ENCODE results near the gene MECR. TPM values are rescaled to one million over a fixed set of nuclear protein-coding genes. Genes with fewer than 3 reads are reported as not detected.
A peak's percentile ranks its signal among the peaks of the same experiment; 100 is the strongest.

Gene MECR
- polyA plus RNA-seq, 1 of the 3 experiments (the other 2 are of a cell fraction) = 38.3 TPM

- Histone ChIP-seq H3K4me3 (ENCODE audit: low read depth in 2 of 2, low read length in 1 of 2) (no peak overlapping the region), H3K9me3 (no peaks in the 10 kb centered on the region), H3K9me2 (no peaks in the 10 kb centered on the region), H3K4me2 (peak overlapping the region; percentile 26; the same call in 1 of the 2 replicates), H3K27me3 (ENCODE audit: insufficient read depth) (no peaks in the 10 kb centered on the region), H2AFZ (ENCODE audit: low read depth) (no peak overlapping the region), H3K9ac (no peak overlapping the region), H3K27ac (ENCODE audit: low read depth in 2 of 2, low read length in 1 of 2) (no peak overlapping the region), H3K79me2 (ENCODE audit: insufficient read depth) (no peaks in the 10 kb centered on the region), H4K20me1 (ENCODE audit: insufficient read depth) (no peaks in the 10 kb centered on the region), H3K4me1 (ENCODE audit: control insufficient read depth in 1 of 2, insufficient read depth in 2 of 2, low read depth in 1 of 2, low read length in 1 of 2) (peaks cover 6 to 71% of the 10 kb centered on the region in 2 experiments; a peak in 2 of 4 replicates), H3K36me3 (replicated peaks in 1 of 2; ENCODE audit: control insufficient read depth in 1 of 2, insufficient read depth in 2 of 2, low read length in 1 of 2) (no peaks in the 10 kb centered on the region), H3F3A (replicated peaks; ENCODE audit: insufficient read depth) (no peaks in the 10 kb centered on the region)
- CTCF ChIA-PET = interaction anchor here (1.0 to 5.1 kb wide), 8 partner anchors 15 to 873 kb away, joined by 3 to 23 read pairs (median 4); no protein-coding TSS in a partner anchor
- 40% methylated on average over 3 of the region's 3 CpGs for WGBS (ENCODE audit: low lambda C conversion rate)
- POLR2A ChIA-PET = no interaction called here
- no peak for DNase-seq
- TF ChIP-seq NFIC (IDR thresholded peaks at IDR 0.05; ENCODE audit: borderline replicate concordance) (peak; percentile 25; the same call in 1 of the 2 replicates), TCF12 (IDR thresholded peaks at IDR 0.05) (0 out of 2 replicates have a peak, but pooled peaks have one; percentile 10), FOXJ3 (CRISPR knock-in tag; IDR thresholded peaks at IDR 0.05) (no peak), RAD21 (IDR thresholded peaks at IDR 0.05; ENCODE audit: low read length) (no peak), FOSL2 (IDR thresholded peaks at IDR 0.05; ENCODE audit: borderline replicate concordance, low read depth) (0 out of 2 replicates have a peak, but pooled peaks have one; percentile 36)
Observed at GRCh38 chr1:29243871-29244200, 13.1 kb upstream of the MECR start.

- POLR2A ChIA-PET = no interaction called here
- WGBS (ENCODE audit: low lambda C conversion rate) = 72% methylated on average over 15 of the region's 16 CpGs
- Histone ChIP-seq H3K27me3 (ENCODE audit: insufficient read depth) (no peaks in the 10 kb centered on the region), H3K36me3 (replicated peaks in 1 of 2; ENCODE audit: control insufficient read depth in 1 of 2, insufficient read depth in 2 of 2, low read length in 1 of 2) (no peaks in the 10 kb centered on the region), H3K27ac (ENCODE audit: low read depth in 2 of 2, low read length in 1 of 2) (no peak overlapping the region; a peak in 1 of 4 replicates), H3K4me1 (ENCODE audit: control insufficient read depth in 1 of 2, insufficient read depth in 2 of 2, low read depth in 1 of 2, low read length in 1 of 2) (peaks cover 6 to 72% of the 10 kb centered on the region in 2 experiments; a peak in 2 of 4 replicates), H3K79me2 (ENCODE audit: insufficient read depth) (no peaks in the 10 kb centered on the region), H4K20me1 (ENCODE audit: insufficient read depth) (no peaks in the 10 kb centered on the region), H3F3A (replicated peaks; ENCODE audit: insufficient read depth) (no peaks in the 10 kb centered on the region), H2AFZ (ENCODE audit: low read depth) (no peak overlapping the region), H3K9me3 (no peaks in the 10 kb centered on the region), H3K9ac (no peak overlapping the region), H3K4me3 (ENCODE audit: low read depth in 2 of 2, low read length in 1 of 2) (no peak overlapping the region), H3K9me2 (no peaks in the 10 kb centered on the region), H3K4me2 (peak overlapping the region; percentile 26; the same call in 1 of the 2 replicates)
- CTCF ChIA-PET = interaction anchor here (1.0 to 5.1 kb wide), 8 partner anchors 15 to 1465 kb away, joined by 3 to 23 read pairs (median 4); no protein-coding TSS in a partner anchor
- DNase-seq = no peak
- TF ChIP-seq PBX3 (IDR thresholded peaks at IDR 0.05) (no peak), POLR2AphosphoS5 (IDR thresholded peaks at IDR 0.05; ENCODE audit: low read depth, low read length) (no peak), RXRA (IDR thresholded peaks at IDR 0.05; ENCODE audit: borderline replicate concordance, low read depth) (no peak), JUND (IDR thresholded peaks at IDR 0.05) (no peak), NRF1 (IDR thresholded peaks at IDR 0.05; ENCODE audit: low read depth, low read length) (no peak), TAF1 (IDR thresholded peaks at IDR 0.05; ENCODE audit: borderline replicate concordance, low read depth, low read length) (no peak), MEF2A (IDR thresholded peaks at IDR 0.05; ENCODE audit: borderline replicate concordance, low read depth) (no peak), EZH2phosphoT487 (IDR thresholded peaks at IDR 0.05; ENCODE audit: borderline replicate concordance, low read depth) (no peak), ZBTB33 (IDR thresholded peaks at IDR 0.05; ENCODE audit: borderline replicate concordance, low read depth) (no peak), CHD2 (IDR thresholded peaks at IDR 0.05; ENCODE audit: low read length, partially characterized antibody) (no peak), SIN3A (IDR thresholded peaks at IDR 0.05; ENCODE audit: borderline replicate concordance, low read depth, low read length) (no peak), IRF3 (IDR thresholded peaks at IDR 0.05; ENCODE audit: low read depth, low read length) (no peak), TEAD4 (IDR thresholded peaks at IDR 0.05; ENCODE audit: borderline replicate concordance, insufficient read depth) (no peak)
- TF ChIP-seq, protein P1, sequence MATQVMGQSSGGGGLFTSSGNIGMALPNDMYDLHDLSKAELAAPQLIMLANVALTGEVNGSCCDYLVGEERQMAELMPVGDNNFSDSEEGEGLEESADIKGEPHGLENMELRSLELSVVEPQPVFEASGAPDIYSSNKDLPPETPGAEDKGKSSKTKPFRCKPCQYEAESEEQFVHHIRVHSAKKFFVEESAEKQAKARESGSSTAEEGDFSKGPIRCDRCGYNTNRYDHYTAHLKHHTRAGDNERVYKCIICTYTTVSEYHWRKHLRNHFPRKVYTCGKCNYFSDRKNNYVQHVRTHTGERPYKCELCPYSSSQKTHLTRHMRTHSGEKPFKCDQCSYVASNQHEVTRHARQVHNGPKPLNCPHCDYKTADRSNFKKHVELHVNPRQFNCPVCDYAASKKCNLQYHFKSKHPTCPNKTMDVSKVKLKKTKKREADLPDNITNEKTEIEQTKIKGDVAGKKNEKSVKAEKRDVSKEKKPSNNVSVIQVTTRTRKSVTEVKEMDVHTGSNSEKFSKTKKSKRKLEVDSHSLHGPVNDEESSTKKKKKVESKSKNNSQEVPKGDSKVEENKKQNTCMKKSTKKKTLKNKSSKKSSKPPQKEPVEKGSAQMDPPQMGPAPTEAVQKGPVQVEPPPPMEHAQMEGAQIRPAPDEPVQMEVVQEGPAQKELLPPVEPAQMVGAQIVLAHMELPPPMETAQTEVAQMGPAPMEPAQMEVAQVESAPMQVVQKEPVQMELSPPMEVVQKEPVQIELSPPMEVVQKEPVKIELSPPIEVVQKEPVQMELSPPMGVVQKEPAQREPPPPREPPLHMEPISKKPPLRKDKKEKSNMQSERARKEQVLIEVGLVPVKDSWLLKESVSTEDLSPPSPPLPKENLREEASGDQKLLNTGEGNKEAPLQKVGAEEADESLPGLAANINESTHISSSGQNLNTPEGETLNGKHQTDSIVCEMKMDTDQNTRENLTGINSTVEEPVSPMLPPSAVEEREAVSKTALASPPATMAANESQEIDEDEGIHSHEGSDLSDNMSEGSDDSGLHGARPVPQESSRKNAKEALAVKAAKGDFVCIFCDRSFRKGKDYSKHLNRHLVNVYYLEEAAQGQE (IDR thresholded peaks at IDR 0.05; ENCODE audit: low read depth, low read length) = no peak
Observed at GRCh38 chr1:29243023-29243870, 12.5 kb upstream of the MECR start.
